Activated CD4-positive, alpha-beta T cell treated with anti-CD3 and anti-CD28 coated beads, Interleukin-2, Interleukin-6, amounts not matched to agents 100 ng/mL and 50 ng/mL, durations not matched to agents 16 hours and 8 hours (primary cell): Measurements from ENCODE around the gene CARD14.
A peak's percentile ranks its signal among the peaks of the same experiment; 100 is the strongest.
"Not testable (repeated sequence)": the region's sequence is repeated elsewhere in the genome, so short reads cannot be mapped to it uniquely, and the experiment has no call there.

Source experiments
- DNase-seq: peaks from one replicate; pipeline ENCODE4 v3.0.0-alpha.2; 2020

Gene CARD14

GRCh38 chr17:80187090-80187489 lies 17.3 kb downstream of the CARD14 start:
- DNase-seq = no peak

- no peak for DNase-seq
Observed at GRCh38 chr17:80187515-80187941, 17.7 kb downstream of the CARD14 start.

GRCh38 chr17:80189611-80190010 lies 19.8 kb downstream of the CARD14 start:
- DNase-seq = no peak

- DNase-seq = no peak
Observed at GRCh38 chr17:80190716-80191115, 20.9 kb downstream of the CARD14 start.

- no peak for DNase-seq
Observed at GRCh38 chr17:80191192-80191591, 21.4 kb downstream of the CARD14 start.

- no peak for DNase-seq
Observed at GRCh38 chr17:80191865-80192661, 22.2 kb downstream of the CARD14 start.

GRCh38 chr17:80195141-80195540 lies 25.3 kb downstream of the CARD14 start:
- DNase-seq = no peak

GRCh38 chr17:80195671-80196529 lies 26.1 kb downstream of the CARD14 start:
- DNase-seq = peak; percentile 57

GRCh38 chr17:80196652-80197051 lies 26.8 kb downstream of the CARD14 start:
- no peak for DNase-seq

- DNase-seq = no peak
Observed at GRCh38 chr17:80198144-80198661, 28.4 kb downstream of the CARD14 start.

GRCh38 chr17:80199295-80199694 lies 29.5 kb downstream of the CARD14 start:
- not testable (repeated sequence) for DNase-seq

- DNase-seq = no peak
Observed at GRCh38 chr17:80201446-80201845, 31.6 kb downstream of the CARD14 start.

- no peak for DNase-seq
Observed at GRCh38 chr17:80202197-80202596, 32.4 kb downstream of the CARD14 start.

- no peak for DNase-seq
Observed at GRCh38 chr17:80203471-80203963, 33.7 kb downstream of the CARD14 start.

- no peak for DNase-seq
Observed at GRCh38 chr17:80204626-80205468, 35.0 kb downstream of the CARD14 start.

- DNase-seq = no peak
Observed at GRCh38 chr17:80205811-80206210, 36.0 kb downstream of the CARD14 start.

GRCh38 chr17:80208050-80208449 lies 38.2 kb downstream of the CARD14 start:
- DNase-seq = no peak

GRCh38 chr17:80209765-80210164 lies 39.9 kb downstream of the CARD14 start:
- DNase-seq = no peak

GRCh38 chr17:80210348-80211108 lies 40.7 kb downstream of the CARD14 start:
- no peak for DNase-seq

- no peak for DNase-seq
Observed at GRCh38 chr17:80212109-80212508, 42.3 kb downstream of the CARD14 start.

- no peak for DNase-seq
Observed at GRCh38 chr17:80212511-80212910, 42.7 kb downstream of the CARD14 start.
